ENCODE measurements around the gene ITPR2.

ITPR2 gene

DNA sequence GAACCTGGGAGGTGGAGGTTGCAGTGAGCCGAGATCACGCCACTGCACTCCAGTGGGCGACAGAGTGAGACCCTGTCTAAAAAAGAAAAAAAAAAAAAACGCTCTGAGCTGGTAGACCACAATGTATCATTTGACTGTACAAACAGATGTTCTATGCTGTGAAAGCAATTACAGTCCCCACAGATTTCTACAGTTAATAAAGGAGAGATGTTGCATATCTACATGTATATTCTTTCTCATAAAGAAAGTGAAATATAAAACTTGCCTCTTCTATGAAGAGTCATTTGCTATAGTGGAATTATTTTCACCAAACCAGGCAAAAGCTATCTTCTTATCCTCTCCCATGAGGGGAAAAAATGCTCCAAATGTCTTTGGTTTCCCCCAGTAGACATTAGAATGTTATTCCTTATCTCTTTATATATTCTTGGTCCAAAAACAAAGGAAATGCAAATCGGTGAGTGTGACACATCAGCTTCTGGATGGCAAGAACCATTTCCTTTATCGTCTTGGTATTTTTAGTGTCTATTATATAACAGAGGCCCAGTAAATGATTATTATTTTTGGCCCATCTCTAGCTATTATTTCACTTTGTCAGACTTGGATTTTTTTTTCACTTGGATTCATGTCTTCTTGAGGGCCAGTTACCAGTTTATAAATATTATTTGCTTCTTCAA lies 407.3 kb downstream of the ITPR2 start:
- no peak overlapping the region for H3K9ac ChIP-seq (ENCODE audit: low read depth, low read length, poor library complexity, severe bottlenecking)
- TF ChIP-seq, protein P1, sequence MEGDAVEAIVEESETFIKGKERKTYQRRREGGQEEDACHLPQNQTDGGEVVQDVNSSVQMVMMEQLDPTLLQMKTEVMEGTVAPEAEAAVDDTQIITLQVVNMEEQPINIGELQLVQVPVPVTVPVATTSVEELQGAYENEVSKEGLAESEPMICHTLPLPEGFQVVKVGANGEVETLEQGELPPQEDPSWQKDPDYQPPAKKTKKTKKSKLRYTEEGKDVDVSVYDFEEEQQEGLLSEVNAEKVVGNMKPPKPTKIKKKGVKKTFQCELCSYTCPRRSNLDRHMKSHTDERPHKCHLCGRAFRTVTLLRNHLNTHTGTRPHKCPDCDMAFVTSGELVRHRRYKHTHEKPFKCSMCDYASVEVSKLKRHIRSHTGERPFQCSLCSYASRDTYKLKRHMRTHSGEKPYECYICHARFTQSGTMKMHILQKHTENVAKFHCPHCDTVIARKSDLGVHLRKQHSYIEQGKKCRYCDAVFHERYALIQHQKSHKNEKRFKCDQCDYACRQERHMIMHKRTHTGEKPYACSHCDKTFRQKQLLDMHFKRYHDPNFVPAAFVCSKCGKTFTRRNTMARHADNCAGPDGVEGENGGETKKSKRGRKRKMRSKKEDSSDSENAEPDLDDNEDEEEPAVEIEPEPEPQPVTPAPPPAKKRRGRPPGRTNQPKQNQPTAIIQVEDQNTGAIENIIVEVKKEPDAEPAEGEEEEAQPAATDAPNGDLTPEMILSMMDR (conservative IDR thresholded peaks at IDR 0.05; ENCODE audit: low read length): no peak
- TF ChIP-seq EZH2phosphoT487 (IDR thresholded peaks at IDR 0.05; ENCODE audit: borderline replicate concordance): no peak
- H4K20me1 ChIP-seq (ENCODE audit: insufficient read depth, low read length, poor library complexity, severe bottlenecking): no peaks in the 10 kb centered on the region
- H3F3A ChIP-seq (ENCODE audit: low read depth): no peaks in the 10 kb centered on the region
- no peak overlapping the region for H3K4me2 ChIP-seq (ENCODE audit: low read depth, low read length, poor library complexity, severe bottlenecking)
- H3K79me2 ChIP-seq (ENCODE audit: insufficient read depth, low read length): no peaks in the 10 kb centered on the region
- H2AFZ ChIP-seq (ENCODE audit: low read length): no peak overlapping the region
- H3K9me3 ChIP-seq (ENCODE audit: insufficient read depth, low read depth, low read length): no peaks in the 10 kb centered on the region
- H3K4me3 ChIP-seq (ENCODE audit: low read length, poor library complexity, severe bottlenecking): no peak overlapping the region
- no peaks in the 10 kb centered on the region for H3K27me3 ChIP-seq (ENCODE audit: insufficient read depth, low read length, poor library complexity, severe bottlenecking)
- no peaks in the 10 kb centered on the region for H3K9me2 ChIP-seq (replicated peaks; ENCODE audit: low read depth, low read length)
- no peaks in the 10 kb centered on the region for H3K36me3 ChIP-seq (ENCODE audit: insufficient read depth, low read length)
- no peaks in the 10 kb centered on the region for H3K4me1 ChIP-seq (ENCODE audit: insufficient read depth, low read length, poor library complexity, severe bottlenecking)

- Histone ChIP-seq H4K20me1 (ENCODE audit: insufficient read depth, low read length, poor library complexity, severe bottlenecking) (no peaks in the 10 kb centered on the region), H3K4me1 (ENCODE audit: insufficient read depth, low read length, poor library complexity, severe bottlenecking) (no peaks in the 10 kb centered on the region)
Observed at GRCh38 chr12:26422839-26423398, 410.1 kb downstream of the ITPR2 start.

GRCh38 chr12:26416550-26416949 lies 416.4 kb downstream of the ITPR2 start:
- no peak overlapping the region for H3K4me3 ChIP-seq (ENCODE audit: low read length, poor library complexity, severe bottlenecking)
- TF ChIP-seq, protein P1 (conservative IDR thresholded peaks at IDR 0.05; ENCODE audit: low read length): no peak
- TF ChIP-seq EZH2phosphoT487 (IDR thresholded peaks at IDR 0.05; ENCODE audit: borderline replicate concordance): no peak
- no peaks in the 10 kb centered on the region for H3K27me3 ChIP-seq (ENCODE audit: insufficient read depth, low read length, poor library complexity, severe bottlenecking)
- H3K9ac ChIP-seq (ENCODE audit: low read depth, low read length, poor library complexity, severe bottlenecking): no peak overlapping the region
- no peaks in the 10 kb centered on the region for H3K4me1 ChIP-seq (ENCODE audit: insufficient read depth, low read length, poor library complexity, severe bottlenecking)
- H3F3A ChIP-seq (ENCODE audit: low read depth): no peaks in the 10 kb centered on the region
- no peaks in the 10 kb centered on the region for H4K20me1 ChIP-seq (ENCODE audit: insufficient read depth, low read length, poor library complexity, severe bottlenecking)
- no peaks in the 10 kb centered on the region; the same call in 1 of the 2 replicates for H3K36me3 ChIP-seq (ENCODE audit: insufficient read depth, low read length)
- no peaks in the 10 kb centered on the region for H3K9me3 ChIP-seq (ENCODE audit: insufficient read depth, low read depth, low read length)
- no peak overlapping the region for H3K4me2 ChIP-seq (ENCODE audit: low read depth, low read length, poor library complexity, severe bottlenecking)
- H3K9me2 ChIP-seq (replicated peaks; ENCODE audit: low read depth, low read length): no peaks in the 10 kb centered on the region
- H2AFZ ChIP-seq (ENCODE audit: low read length): no peak overlapping the region
- no peaks in the 10 kb centered on the region for H3K79me2 ChIP-seq (ENCODE audit: insufficient read depth, low read length)

More at GRCh38 chr12:26422839-26423398, 410.1 kb downstream of the ITPR2 start:
- Histone ChIP-seq H3K9me2 (replicated peaks; ENCODE audit: low read depth, low read length) (no peaks in the 10 kb centered on the region), H3K9ac (ENCODE audit: low read depth, low read length, poor library complexity, severe bottlenecking) (no peak overlapping the region), H3K27me3 (ENCODE audit: insufficient read depth, low read length, poor library complexity, severe bottlenecking) (no peaks in the 10 kb centered on the region), H3K4me3 (ENCODE audit: low read length, poor library complexity, severe bottlenecking) (no peak overlapping the region), H2AFZ (ENCODE audit: low read length) (no peak overlapping the region), H3F3A (ENCODE audit: low read depth) (no peaks in the 10 kb centered on the region), H3K79me2 (ENCODE audit: insufficient read depth, low read length) (no peaks in the 10 kb centered on the region), H3K36me3 (ENCODE audit: insufficient read depth, low read length) (no peaks in the 10 kb centered on the region; the same call in 1 of the 2 replicates), H3K9me3 (ENCODE audit: insufficient read depth, low read depth, low read length) (no peaks in the 10 kb centered on the region), H3K4me2 (ENCODE audit: low read depth, low read length, poor library complexity, severe bottlenecking) (no peak overlapping the region)
- no peak for TF ChIP-seq EZH2phosphoT487 (IDR thresholded peaks at IDR 0.05; ENCODE audit: borderline replicate concordance)
- TF ChIP-seq, protein P1 (conservative IDR thresholded peaks at IDR 0.05; ENCODE audit: low read length): no peak

Data from Loucy (cell line).